ENCODE measurements around the gene NPW. TPM values are rescaled to one million over a fixed set of nuclear protein-coding genes. Genes with fewer than 3 reads are reported as not detected.
"Not testable (repeated sequence)": the region's sequence is repeated elsewhere in the genome, so short reads cannot be mapped to it uniquely, and the experiment has no call there.

The NPW gene
- total RNA-seq, 2 experiments from 2014 or later: 0.85 to 3.7 TPM

- H4K20me1 ChIP-seq (ENCODE audit: insufficient read depth, low read length): no peaks in the 10 kb centered on the region
- intact Hi-C loops (cut with micrococcal nuclease; ENCODE audit: unreplicated experiment): no loop called here
- H3K4me1 ChIP-seq (ENCODE audit: insufficient read depth, low read length, poor library complexity, severe bottlenecking): no peaks in the 10 kb centered on the region
- no peaks in the 10 kb centered on the region for H3K9me2 ChIP-seq (ENCODE audit: insufficient read depth, low read length)
- H3K79me2 ChIP-seq (ENCODE audit: insufficient read depth, low read depth, low read length): no peaks in the 10 kb centered on the region
- no TSS peak for BruUV-seq (replicated peaks)
- H3K27ac ChIP-seq (ENCODE audit: low read depth, low read length, poor library complexity, severe bottlenecking): no peak overlapping the region
- no peaks in the 10 kb centered on the region for H3K9me3 ChIP-seq (ENCODE audit: low read length)
- H3K4me3 ChIP-seq (ENCODE audit: low read depth, low read length, poor library complexity, severe bottlenecking): no peak overlapping the region
- ChIA-PET CTCF (ENCODE audit: unreplicated experiment) (no interaction called here), POLR2A (interaction anchor here (1.0 kb wide), 1 partner anchor 11 kb away, joined by 3 read pairs; no protein-coding TSS in a partner anchor)
- H3K36me3 ChIP-seq (ENCODE audit: insufficient read depth, low read length): no peaks in the 10 kb centered on the region
- DNase-seq (ENCODE audit: low spot score): no peak
- H2AFZ ChIP-seq (ENCODE audit: low read length): no peak overlapping the region
- no peak overlapping the region for H3K4me2 ChIP-seq (ENCODE audit: low read length)
- TF ChIP-seq CTCF (conservative IDR thresholded peaks at IDR 0.05; ENCODE audit: low read length) (no peak), EZH2phosphoT487 (IDR thresholded peaks at IDR 0.05; ENCODE audit: borderline replicate concordance, low read depth, low read length) (no peak)
These were observed 13.7 kb downstream of the NPW start for GRCh38 chr16:2033057-2033908.

DNA sequence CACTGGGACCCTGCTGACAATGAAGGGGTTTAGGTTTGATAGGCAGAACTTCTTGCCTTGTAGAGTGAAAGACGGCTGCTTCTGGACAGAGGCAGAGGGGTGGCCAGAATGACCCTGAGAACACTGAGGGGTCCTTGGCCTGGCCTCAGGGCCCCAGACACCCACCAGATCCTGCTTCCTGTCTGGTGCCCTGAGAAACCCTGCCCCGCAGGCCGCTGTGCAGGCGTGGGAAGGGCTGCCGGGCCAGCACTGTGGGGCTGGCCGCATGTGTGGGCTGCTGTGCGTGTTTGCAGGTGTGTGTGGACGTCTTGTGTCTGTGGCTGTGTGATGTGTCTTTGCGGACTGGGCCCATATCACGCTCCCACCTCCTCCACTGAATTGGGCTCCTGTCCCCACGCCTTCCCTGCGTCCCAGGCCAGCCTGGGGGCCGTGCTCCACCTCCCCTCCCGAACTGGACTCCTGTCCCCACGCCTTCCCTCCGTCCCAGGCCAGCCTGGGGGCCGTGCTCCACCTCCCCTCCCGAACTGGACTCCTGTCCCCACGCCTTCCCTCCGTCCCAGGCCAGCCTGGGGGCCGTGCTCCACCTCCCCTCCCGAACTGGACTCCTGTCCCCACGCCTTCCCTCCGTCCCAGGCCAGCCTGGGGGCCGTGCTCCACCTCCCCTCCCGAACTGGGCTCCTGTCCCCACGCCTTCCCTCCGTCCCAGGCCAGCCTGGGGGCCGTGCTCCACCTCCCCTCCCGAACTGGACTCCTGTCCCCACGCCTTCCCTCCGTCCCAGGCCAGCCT is 14.5 kb downstream of the NPW start:
- H3K27ac ChIP-seq (ENCODE audit: low read depth, low read length, poor library complexity, severe bottlenecking); H3K36me3 ChIP-seq (ENCODE audit: insufficient read depth, low read length); H3K9me2 ChIP-seq (ENCODE audit: insufficient read depth, low read length); H2AFZ ChIP-seq (ENCODE audit: low read length); H3K9me3 ChIP-seq (ENCODE audit: low read length); BruUV-seq (replicated peaks); H3K4me3 ChIP-seq (ENCODE audit: low read depth, low read length, poor library complexity, severe bottlenecking); H4K20me1 ChIP-seq (ENCODE audit: insufficient read depth, low read length); POLR2A ChIA-PET; CTCF ChIA-PET (ENCODE audit: unreplicated experiment); H3K4me2 ChIP-seq (ENCODE audit: low read length); DNase-seq (ENCODE audit: low spot score); H3K4me1 ChIP-seq (ENCODE audit: insufficient read depth, low read length, poor library complexity, severe bottlenecking); H3K79me2 ChIP-seq (ENCODE audit: insufficient read depth, low read depth, low read length); intact Hi-C loops (cut with micrococcal nuclease; ENCODE audit: unreplicated experiment): not testable (repeated sequence)

GRCh38 chr16:2034696-2035430 is 15.3 kb downstream of the NPW start:
- POLR2A ChIA-PET: no interaction called here
- Histone ChIP-seq H3K79me2 (ENCODE audit: insufficient read depth, low read depth, low read length) (no peaks in the 10 kb centered on the region), H2AFZ (ENCODE audit: low read length) (no peak overlapping the region), H4K20me1 (ENCODE audit: insufficient read depth, low read length) (no peaks in the 10 kb centered on the region), H3K4me2 (ENCODE audit: low read length) (no peak overlapping the region), H3K4me3 (ENCODE audit: low read depth, low read length, poor library complexity, severe bottlenecking) (no peak overlapping the region), H3K9me2 (ENCODE audit: insufficient read depth, low read length) (no peaks in the 10 kb centered on the region), H3K36me3 (ENCODE audit: insufficient read depth, low read length) (no peaks in the 10 kb centered on the region), H3K9me3 (ENCODE audit: low read length) (no peaks in the 10 kb centered on the region), H3K4me1 (ENCODE audit: insufficient read depth, low read length, poor library complexity, severe bottlenecking) (no peaks in the 10 kb centered on the region), H3K27ac (ENCODE audit: low read depth, low read length, poor library complexity, severe bottlenecking) (no peak overlapping the region)
- intact Hi-C loops (cut with micrococcal nuclease; ENCODE audit: unreplicated experiment): no loop called here
- no peak for TF ChIP-seq EZH2phosphoT487 (IDR thresholded peaks at IDR 0.05; ENCODE audit: borderline replicate concordance, low read depth, low read length)
- TF ChIP-seq CTCF (conservative IDR thresholded peaks at IDR 0.05; ENCODE audit: low read length): no peak
- BruUV-seq (replicated peaks): no TSS peak
- no peak for DNase-seq (ENCODE audit: low spot score)
- CTCF ChIA-PET (ENCODE audit: unreplicated experiment): no interaction called here

Data from OCI-LY7 (cell line).